Caco-2 (cell line): ENCODE measurements around the gene SCN4B. TPM values are rescaled to one million over a fixed set of nuclear protein-coding genes. Genes with fewer than 3 reads are reported as not detected.

ENCODE experiments used
- BruUV-seq: library from RNA; stranded (reverse); fragments of 400-500 nt; replicated peaks from 2 replicates; lab custom pipeline; 2021; lab: Mats Ljungman, UMichigan
- CTCF ChIA-PET: fragments of 300-600 bp; sonication (Branson Sonifier 250); formaldehyde crosslinking; loops from one replicate; lab custom pipeline; 2022; ENCODE audit warnings: antibody characterized with exemption; lab: Charles Lee
- POLR2A ChIA-PET: fragments of 300-600 bp; sonication (Branson Sonifier 250); formaldehyde crosslinking; loops from one replicate; lab custom pipeline; 2022; ENCODE audit warnings: antibody characterized with exemption; lab: Charles Lee
- DNase-seq, 2 experiments: peaks; one replicate each; pipeline versions ENCODE4 v3.0.0 to v3.0.0-alpha.2; 2020 to 2022
- H3K27me3 ChIP-seq: replicated peaks from 2 replicates; pipeline ENCODE4 v1.6.0; 2011; ENCODE audit warnings: low read length; ENCODE audit not compliant: control insufficient read depth, insufficient read depth
- H3K36me3 ChIP-seq: 2 replicates; pipeline ENCODE4 v1.5.1; 2011; ENCODE audit warnings: low read length; ENCODE audit not compliant: control insufficient read depth, insufficient read depth
- H3K4me1 ChIP-seq: fragments of 250-450 bp; sonication (Bioruptor Pico); 2 replicates; pipeline ENCODE4 v1.5.1; 2020; ENCODE audit warnings: mild to moderate bottlenecking
- H3K4me3 ChIP-seq: 2 replicates; pipeline ENCODE4 v1.5.1; 2011; ENCODE audit warnings: low read depth, mild to moderate bottlenecking, control low read depth, low read length
- H3K9me3 ChIP-seq: fragments of 250-450 bp; sonication (Bioruptor Pico); 2 replicates; pipeline ENCODE4 v1.5.1; 2020; ENCODE audit warnings: mild to moderate bottlenecking, moderate library complexity
- H3K27ac Mint-ChIP-seq: one replicate; pipeline ENCODE4 v1.8.0; 2022; ENCODE audit warnings: mixed read lengths; ENCODE audit not compliant: unreplicated experiment
- H3K27me3 Mint-ChIP-seq: one replicate; pipeline ENCODE4 v1.8.0; 2022; ENCODE audit warnings: mixed read lengths; ENCODE audit not compliant: insufficient read depth, unreplicated experiment
- H3K36me3 Mint-ChIP-seq: one replicate; pipeline ENCODE4 v1.8.0; 2022; ENCODE audit warnings: mild to moderate bottlenecking, mixed read lengths; ENCODE audit not compliant: insufficient read depth, unreplicated experiment
- H3K4me1 Mint-ChIP-seq: one replicate; pipeline ENCODE4 v1.8.0; 2022; ENCODE audit warnings: low read depth, mixed read lengths; ENCODE audit not compliant: unreplicated experiment
- H3K4me3 Mint-ChIP-seq: one replicate; pipeline ENCODE4 v1.8.0; 2022; ENCODE audit warnings: mild to moderate bottlenecking, moderate library complexity, mixed read lengths; ENCODE audit not compliant: unreplicated experiment
- H3K9me3 Mint-ChIP-seq: one replicate; pipeline ENCODE4 v1.8.0; 2022; ENCODE audit warnings: mixed read lengths; ENCODE audit not compliant: unreplicated experiment
- intact Hi-C: fragments of 100-400 bp; cut with micrococcal nuclease; formaldehyde crosslinking; loops from one replicate; pipeline ENCODE4 v1.10.0; 2022; ENCODE audit not compliant: unreplicated experiment
- total RNA-seq: library from RNA; stranded (reverse); gene quantifications from 2 replicates; pipeline ENCODE4 v1.2.3, GENCODE V29; 2022
- TF ChIP-seq, protein P1 (sequence below), 2 experiments: fragments of 200-600 bp in 1 of 2; IDR thresholded peaks; 1 replicate in 1 of 2; 2 replicates in 1 of 2; pipeline versions ENCODE4 v1.5.1 to v1.8.0; 2011 to 2022; ENCODE audit warnings: antibody characterized with exemption in 1 of 2, control low read depth in 1 of 2, inconsistent platforms in 1 of 2, low read depth in 1 of 2, low read length in 1 of 2, mild to moderate bottlenecking in 1 of 2, moderate library complexity in 1 of 2; ENCODE audit not compliant: insufficient read depth in 1 of 2, severe bottlenecking in 1 of 2, unreplicated experiment in 1 of 2

The SCN4B gene
- total RNA-seq, 1 experiment from 2014 or later, result 0.70 TPM

- H3K4me1 ChIP-seq, result no peaks in the 10 kb centered on the region
- CTCF ChIA-PET, result interaction anchor here (0.6 kb wide), 1 partner anchor 73 kb away, joined by 3 read pairs; no protein-coding TSS in a partner anchor
- H3K4me3 ChIP-seq, result no peak overlapping the region
- Mint-ChIP-seq H3K4me3 (no peak overlapping the region), H3K9me3 (no peaks in the 10 kb centered on the region), H3K27ac (no peak overlapping the region), H3K36me3 (no peaks in the 10 kb centered on the region), H3K4me1 (no peaks in the 10 kb centered on the region), H3K27me3 (no peaks in the 10 kb centered on the region)
- H3K36me3 ChIP-seq, result peaks cover 5% of the 10 kb centered on the region; the same call in 1 of the 2 replicates
- H3K27me3 ChIP-seq, result no peaks in the 10 kb centered on the region
- POLR2A ChIA-PET, result interaction anchor here (0.6 to 1.0 kb wide), 3 partner anchors 12 to 99 kb away, joined by 3 read pairs; no protein-coding TSS in a partner anchor
- intact Hi-C loops, result no loop called here
- no peak for DNase-seq
- TF ChIP-seq, protein P1, sequence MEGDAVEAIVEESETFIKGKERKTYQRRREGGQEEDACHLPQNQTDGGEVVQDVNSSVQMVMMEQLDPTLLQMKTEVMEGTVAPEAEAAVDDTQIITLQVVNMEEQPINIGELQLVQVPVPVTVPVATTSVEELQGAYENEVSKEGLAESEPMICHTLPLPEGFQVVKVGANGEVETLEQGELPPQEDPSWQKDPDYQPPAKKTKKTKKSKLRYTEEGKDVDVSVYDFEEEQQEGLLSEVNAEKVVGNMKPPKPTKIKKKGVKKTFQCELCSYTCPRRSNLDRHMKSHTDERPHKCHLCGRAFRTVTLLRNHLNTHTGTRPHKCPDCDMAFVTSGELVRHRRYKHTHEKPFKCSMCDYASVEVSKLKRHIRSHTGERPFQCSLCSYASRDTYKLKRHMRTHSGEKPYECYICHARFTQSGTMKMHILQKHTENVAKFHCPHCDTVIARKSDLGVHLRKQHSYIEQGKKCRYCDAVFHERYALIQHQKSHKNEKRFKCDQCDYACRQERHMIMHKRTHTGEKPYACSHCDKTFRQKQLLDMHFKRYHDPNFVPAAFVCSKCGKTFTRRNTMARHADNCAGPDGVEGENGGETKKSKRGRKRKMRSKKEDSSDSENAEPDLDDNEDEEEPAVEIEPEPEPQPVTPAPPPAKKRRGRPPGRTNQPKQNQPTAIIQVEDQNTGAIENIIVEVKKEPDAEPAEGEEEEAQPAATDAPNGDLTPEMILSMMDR (IDR thresholded peaks at IDR 0.05; ENCODE audit: insufficient read depth in 1 of 2, low read depth in 1 of 2, low read length in 1 of 2, severe bottlenecking in 1 of 2, unreplicated experiment in 1 of 2), result no peak
- no TSS peak for BruUV-seq
- no peaks in the 10 kb centered on the region for H3K9me3 ChIP-seq
These were observed 39.8 kb downstream of the SCN4B start for GRCh38 chr11:118112711-118113430.

DNA sequence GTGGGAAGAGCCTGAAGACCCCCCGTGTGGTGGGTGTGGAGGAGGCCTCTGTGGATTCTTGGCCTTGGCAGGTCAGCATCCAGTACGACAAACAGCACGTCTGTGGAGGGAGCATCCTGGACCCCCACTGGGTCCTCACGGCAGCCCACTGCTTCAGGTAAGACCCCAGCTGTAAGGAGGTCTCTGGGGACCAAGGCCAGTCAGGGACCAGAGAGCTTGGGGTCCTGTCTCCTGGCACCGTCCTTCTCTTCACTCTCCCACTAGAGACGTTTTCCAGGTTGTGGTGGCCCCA lies 40.9 kb downstream of the SCN4B start:
- H3K27me3 Mint-ChIP-seq, result no peaks in the 10 kb centered on the region
- Histone ChIP-seq H3K4me1 (no peaks in the 10 kb centered on the region), H3K4me3 (no peak overlapping the region), H3K36me3 (no peaks in the 10 kb centered on the region), H3K27me3 (no peaks in the 10 kb centered on the region), H3K9me3 (no peaks in the 10 kb centered on the region)
- intact Hi-C loops, result no loop called here
- no peak for DNase-seq
- CTCF ChIA-PET, result no interaction called here
- BruUV-seq, result no TSS peak
- H3K4me1 Mint-ChIP-seq, result no peaks in the 10 kb centered on the region
- POLR2A ChIA-PET, result interaction anchor here (1.0 kb wide), 1 partner anchor 100 kb away, joined by 3 read pairs; no protein-coding TSS in a partner anchor
- H3K27ac Mint-ChIP-seq, result no peak overlapping the region
- no peak overlapping the region for H3K4me3 Mint-ChIP-seq
- TF ChIP-seq, protein P1 (IDR thresholded peaks at IDR 0.05; ENCODE audit: insufficient read depth in 1 of 2, low read depth in 1 of 2, low read length in 1 of 2, severe bottlenecking in 1 of 2, unreplicated experiment in 1 of 2), result no peak
- H3K36me3 Mint-ChIP-seq, result no peaks in the 10 kb centered on the region
- no peaks in the 10 kb centered on the region for H3K9me3 Mint-ChIP-seq

DNA sequence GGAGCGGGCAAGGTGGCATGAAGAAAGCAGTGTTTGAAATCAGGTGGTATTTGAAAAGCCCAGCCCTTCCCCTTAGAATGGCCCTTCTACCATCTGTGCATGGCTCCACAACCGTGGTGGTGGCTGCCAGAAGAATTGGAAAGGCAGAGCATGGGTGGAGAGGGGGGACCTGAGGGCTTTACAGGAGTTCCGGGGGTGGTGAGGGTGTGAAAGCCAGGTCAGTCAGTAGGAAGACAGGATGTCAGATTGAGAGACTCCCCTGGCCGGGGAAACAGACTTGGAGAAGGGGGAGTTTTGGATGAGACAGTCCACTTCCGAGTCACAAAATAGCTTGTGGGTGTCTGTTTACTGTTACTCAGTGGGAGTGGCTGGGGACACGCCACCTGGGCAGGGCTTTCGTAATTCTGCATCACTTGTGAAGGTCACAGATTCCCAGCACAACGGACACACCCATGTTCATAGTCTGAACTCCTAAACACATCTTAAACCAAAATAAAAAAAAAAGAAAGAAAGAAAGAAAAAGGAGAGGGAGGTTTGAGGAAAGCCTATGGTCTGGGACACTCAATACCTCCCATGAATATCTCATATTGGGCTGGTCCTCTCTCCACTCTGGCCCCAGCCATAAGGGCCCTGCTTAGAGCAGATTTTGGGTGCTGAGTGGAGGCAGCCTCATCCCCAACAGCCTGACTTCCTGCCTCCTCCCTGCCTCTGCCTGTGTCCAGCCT lies 41.4 kb downstream of the SCN4B start:
- Histone ChIP-seq H3K27me3 (no peaks in the 10 kb centered on the region), H3K4me1 (no peaks in the 10 kb centered on the region), H3K4me3 (no peak overlapping the region), H3K9me3 (no peaks in the 10 kb centered on the region), H3K36me3 (no peaks in the 10 kb centered on the region)
- H3K27ac Mint-ChIP-seq, result no peak overlapping the region
- POLR2A ChIA-PET, result no interaction called here
- no peaks in the 10 kb centered on the region for H3K27me3 Mint-ChIP-seq
- CTCF ChIA-PET, result no interaction called here
- H3K4me1 Mint-ChIP-seq, result no peaks in the 10 kb centered on the region
- no TSS peak for BruUV-seq
- no peak for DNase-seq
- no peaks in the 10 kb centered on the region for H3K9me3 Mint-ChIP-seq
- no peaks in the 10 kb centered on the region for H3K36me3 Mint-ChIP-seq
- TF ChIP-seq, protein P1 (IDR thresholded peaks at IDR 0.05; ENCODE audit: insufficient read depth in 1 of 2, low read depth in 1 of 2, low read length in 1 of 2, severe bottlenecking in 1 of 2, unreplicated experiment in 1 of 2), result no peak
- H3K4me3 Mint-ChIP-seq, result no peak overlapping the region
- intact Hi-C loops, result no loop called here
